GM12865 (cell line): Measurements from ENCODE around the gene THSD7B.

Source experiments
- DNase-seq: peaks from one replicate; pipeline ENCODE4 v3.0.0; 2010; ENCODE audit warnings: low read depth
- H3K4me3 ChIP-seq: 2 replicates; pipeline ENCODE4 v1.5.1; 2011; ENCODE audit warnings: mild to moderate bottlenecking, low read depth, low read length, control low read depth
- CTCF ChIP-seq: IDR thresholded peaks from 2 replicates; pipeline ENCODE4 v1.5.1; 2011; ENCODE audit warnings: low read length, control low read depth, low read depth, inconsistent platforms; ENCODE audit not compliant: insufficient read depth; ENCODE audit errors: missing control alignments

The THSD7B gene

GRCh38 chr2:137009953-137010352 is 244.6 kb downstream of the THSD7B start:
- no peak for TF ChIP-seq CTCF
- H3K4me3 ChIP-seq: no peak overlapping the region
- DNase-seq: no peak

- no peak for DNase-seq
- H3K4me3 ChIP-seq: no peak overlapping the region
- TF ChIP-seq CTCF: no peak
These were observed 255.3 kb downstream of the THSD7B start for GRCh38 chr2:137020452-137021196.

GRCh38 chr2:137021763-137022162 is 256.4 kb downstream of the THSD7B start:
- TF ChIP-seq CTCF: no peak
- H3K4me3 ChIP-seq: no peak overlapping the region
- no peak for DNase-seq

GRCh38 chr2:137023205-137023604 is 257.9 kb downstream of the THSD7B start:
- no peak for DNase-seq
- no peak overlapping the region for H3K4me3 ChIP-seq
- TF ChIP-seq CTCF: no peak

- TF ChIP-seq CTCF: no peak
- no peak overlapping the region for H3K4me3 ChIP-seq
- no peak for DNase-seq
These were observed 266.4 kb downstream of the THSD7B start for GRCh38 chr2:137031731-137032130.

GRCh38 chr2:137036619-137037018 is 271.3 kb downstream of the THSD7B start:
- no peak for TF ChIP-seq CTCF
- no peak for DNase-seq
- H3K4me3 ChIP-seq: no peak overlapping the region
